Natural killer cell treated with Interleukin-12 subunit alpha and Interleukin-12 subunit beta and Interleukin-15 and Interleukin-18, amount 100 ng/mL, for 72 hours (primary cell): ENCODE measurements around the gene CDH3. TPM values are rescaled to one million over a fixed set of nuclear protein-coding genes. Genes with fewer than 3 reads are reported as not detected.

Source experiments
- ATAC-seq, 2 donors: fragments of 150-1000 bp; cut with Tn5 transposase in 1 of 2; sonication (Bioruptor Pico), chemical (Tn5 transposase) in 1 of 2; 2 replicates each; pipeline ENCODE4 v1.10.0; 2021
- DNase-seq: peaks from one replicate; pipeline ENCODE4 v3.0.0; 2022; ENCODE audit warnings: low spot score
- H3K27ac Mint-ChIP-seq, 2 donors: 1 replicate in 1 of 2; 2 replicates in 1 of 2; pipeline ENCODE4 v1.8.0; 2022; ENCODE audit warnings: mixed read lengths in 2 of 2, mild to moderate bottlenecking in 1 of 2, moderate library complexity in 1 of 2
- H3K27me3 Mint-ChIP-seq, 2 donors: 1 replicate in 1 of 2; 2 replicates in 1 of 2; pipeline ENCODE4 v1.8.0; 2022; ENCODE audit warnings: mixed read lengths in 2 of 2
- H3K36me3 Mint-ChIP-seq: one replicate; pipeline ENCODE4 v1.8.0; 2022; ENCODE audit warnings: mixed read lengths
- H3K4me1 Mint-ChIP-seq, 2 donors: 1 replicate in 1 of 2; 2 replicates in 1 of 2; pipeline ENCODE4 v1.8.0; 2022; ENCODE audit warnings: low read depth in 2 of 2, mixed read lengths in 2 of 2, mild to moderate bottlenecking in 1 of 2
- H3K4me3 Mint-ChIP-seq: one replicate; pipeline ENCODE4 v1.8.0; 2022; ENCODE audit warnings: mixed read lengths
- H3K9me3 Mint-ChIP-seq: 2 replicates; pipeline ENCODE4 v1.8.0; 2022; ENCODE audit warnings: mixed read lengths
- total RNA-seq, 2 donors: library from RNA; stranded (reverse); gene quantifications; one replicate each; pipeline ENCODE4 v1.2.3, GENCODE V29; 2022

CDH3 gene
- 1 to 10 TPM in 1 of 2 donors, under 1 TPM in 1; 0.88 to 2.3 TPM for total RNA-seq

GRCh38 chr16:68644715-68645493 is at the start of gene CDH3:
TSS of gene CDH3 (plus strand) at chr16:68645310. CDS start at chr16:68645380, 70 bp downstream.
- peaks cover 11 to 14% of the 10 kb centered on the region in 2 donors for H3K4me1 Mint-ChIP-seq
- peak within 1 kb of the TSS; percentile 49 for H3K4me3 Mint-ChIP-seq
- peaks cover 29 to 43% of the 10 kb centered on the region in 2 donors for H3K27me3 Mint-ChIP-seq
- no peaks in the 10 kb centered on the region for H3K9me3 Mint-ChIP-seq
- ATAC-seq (peak in 1 of 2 donors; percentile 43), DNase-seq (no peak)
- peaks cover 4% of the 10 kb centered on the region for H3K36me3 Mint-ChIP-seq
- no peak within 1 kb of the TSS for H3K27ac Mint-ChIP-seq

GRCh38 chr16:68596266-68596665 is 48.8 kb upstream of the CDH3 start:
- Mint-ChIP-seq H3K4me3 (no peak overlapping the region), H3K27me3 (no peaks in the 10 kb centered on the region), H3K27ac (no peak overlapping the region), H3K4me1 (peaks cover 0 to 4% of the 10 kb centered on the region in 2 donors), H3K36me3 (peaks cover 10% of the 10 kb centered on the region), H3K9me3 (no peaks in the 10 kb centered on the region)
- DNase-seq (no peak), ATAC-seq (no peak)

GRCh38 chr16:68599586-68599985 is 45.5 kb upstream of the CDH3 start:
- H3K9me3 Mint-ChIP-seq: no peaks in the 10 kb centered on the region
- ATAC-seq (no peak), DNase-seq (no peak)
- H3K27me3 Mint-ChIP-seq: no peaks in the 10 kb centered on the region
- H3K4me1 Mint-ChIP-seq: no peaks in the 10 kb centered on the region
- no peak overlapping the region for H3K27ac Mint-ChIP-seq
- no peak overlapping the region for H3K4me3 Mint-ChIP-seq
- H3K36me3 Mint-ChIP-seq: no peaks in the 10 kb centered on the region

- Mint-ChIP-seq H3K4me3 (no peak overlapping the region), H3K4me1 (no peaks in the 10 kb centered on the region), H3K36me3 (no peaks in the 10 kb centered on the region), H3K27ac (no peak overlapping the region), H3K27me3 (peaks cover 0 to 3% of the 10 kb centered on the region in 2 donors), H3K9me3 (no peaks in the 10 kb centered on the region)
- ATAC-seq (peak; percentile 43 to 49), DNase-seq (no peak)
Measured at GRCh38 chr16:68605746-68606145, 39.4 kb upstream of the CDH3 start.

- H3K9me3 Mint-ChIP-seq: no peaks in the 10 kb centered on the region
- H3K4me3 Mint-ChIP-seq: no peak overlapping the region
- peak overlapping the region in 1 of 2 donors; percentile 9 for H3K27ac Mint-ChIP-seq
- no peaks in the 10 kb centered on the region for H3K36me3 Mint-ChIP-seq
- DNase-seq (no peak), ATAC-seq (no peak)
- no peaks in the 10 kb centered on the region for H3K4me1 Mint-ChIP-seq
- H3K27me3 Mint-ChIP-seq: peaks cover 0 to 3% of the 10 kb centered on the region in 2 donors
Measured at GRCh38 chr16:68607443-68607842, 37.7 kb upstream of the CDH3 start.

- DNase-seq (no peak), ATAC-seq (no peak)
- Mint-ChIP-seq H3K9me3 (no peaks in the 10 kb centered on the region), H3K27ac (peak overlapping the region in 1 of 2 donors; percentile 49), H3K4me1 (no peaks in the 10 kb centered on the region), H3K27me3 (peaks cover 0 to 3% of the 10 kb centered on the region in 2 donors), H3K36me3 (no peaks in the 10 kb centered on the region), H3K4me3 (no peak overlapping the region)
Measured at GRCh38 chr16:68608330-68608729, 36.8 kb upstream of the CDH3 start.

GRCh38 chr16:68612996-68613395 is 32.1 kb upstream of the CDH3 start:
- no peak overlapping the region for H3K4me3 Mint-ChIP-seq
- no peaks in the 10 kb centered on the region for H3K36me3 Mint-ChIP-seq
- H3K9me3 Mint-ChIP-seq: no peaks in the 10 kb centered on the region
- ATAC-seq (no peak), DNase-seq (no peak)
- H3K27me3 Mint-ChIP-seq: peaks cover 8% of the 10 kb centered on the region in 2 donors
- no peak overlapping the region for H3K27ac Mint-ChIP-seq
- H3K4me1 Mint-ChIP-seq: no peaks in the 10 kb centered on the region

GRCh38 chr16:68617734-68618133 is 27.4 kb upstream of the CDH3 start:
- no peak for ATAC-seq
- Mint-ChIP-seq H3K27me3 (peaks cover 5 to 8% of the 10 kb centered on the region in 2 donors), H3K36me3 (no peaks in the 10 kb centered on the region), H3K27ac (no peak overlapping the region), H3K9me3 (no peaks in the 10 kb centered on the region), H3K4me1 (no peaks in the 10 kb centered on the region), H3K4me3 (no peak overlapping the region)
- no peak for DNase-seq

GRCh38 chr16:68626557-68626956 is 18.6 kb upstream of the CDH3 start:
- ATAC-seq (no peak), DNase-seq (no peak)
- Mint-ChIP-seq H3K27ac (no peak overlapping the region), H3K36me3 (no peaks in the 10 kb centered on the region), H3K27me3 (peaks cover 3 to 9% of the 10 kb centered on the region in 2 donors), H3K4me3 (no peak overlapping the region), H3K4me1 (no peaks in the 10 kb centered on the region), H3K9me3 (no peaks in the 10 kb centered on the region)

GRCh38 chr16:68627951-68628425 is 17.1 kb upstream of the CDH3 start:
- H3K9me3 Mint-ChIP-seq: no peaks in the 10 kb centered on the region
- H3K36me3 Mint-ChIP-seq: no peaks in the 10 kb centered on the region
- no peak overlapping the region for H3K4me3 Mint-ChIP-seq
- ATAC-seq (no peak), DNase-seq (no peak)
- H3K27ac Mint-ChIP-seq: no peak overlapping the region
- H3K4me1 Mint-ChIP-seq: no peaks in the 10 kb centered on the region
- peaks cover 3 to 12% of the 10 kb centered on the region in 2 donors for H3K27me3 Mint-ChIP-seq

- Mint-ChIP-seq H3K4me1 (no peaks in the 10 kb centered on the region), H3K27ac (no peak overlapping the region), H3K9me3 (no peaks in the 10 kb centered on the region), H3K4me3 (no peak overlapping the region), H3K27me3 (peaks cover 4 to 12% of the 10 kb centered on the region in 2 donors), H3K36me3 (no peaks in the 10 kb centered on the region)
- ATAC-seq: no peak
- no peak for DNase-seq
Measured at GRCh38 chr16:68629351-68629910, 15.7 kb upstream of the CDH3 start.

- no peak overlapping the region for H3K27ac Mint-ChIP-seq
Measured at GRCh38 chr16:68636064-68636560, 9.0 kb upstream of the CDH3 start.

GRCh38 chr16:68636818-68637217 is 8.3 kb upstream of the CDH3 start:
- peak; percentile 45 to 59 for ATAC-seq
- DNase-seq: no peak
- H3K4me3 Mint-ChIP-seq: no peak overlapping the region
- H3K27ac Mint-ChIP-seq: no peak overlapping the region
- peaks cover 7 to 8% of the 10 kb centered on the region in 2 donors for H3K4me1 Mint-ChIP-seq
- H3K36me3 Mint-ChIP-seq: peaks cover 4% of the 10 kb centered on the region
- H3K27me3 Mint-ChIP-seq: peaks cover 14 to 19% of the 10 kb centered on the region in 2 donors
- H3K9me3 Mint-ChIP-seq: no peaks in the 10 kb centered on the region

More at GRCh38 chr16:68636064-68636560, 9.0 kb upstream of the CDH3 start:
- no peaks in the 10 kb centered on the region for H3K9me3 Mint-ChIP-seq
- no peak for ATAC-seq
- DNase-seq: no peak
- peaks cover 13 to 15% of the 10 kb centered on the region in 2 donors for H3K27me3 Mint-ChIP-seq
- no peak overlapping the region for H3K4me3 Mint-ChIP-seq
- H3K4me1 Mint-ChIP-seq: peaks cover 5 to 6% of the 10 kb centered on the region in 2 donors
- peaks cover 4% of the 10 kb centered on the region for H3K36me3 Mint-ChIP-seq

GRCh38 chr16:68640972-68641371 is 4.1 kb upstream of the CDH3 start:
- Mint-ChIP-seq H3K4me1 (peaks cover 11 to 14% of the 10 kb centered on the region in 2 donors), H3K27me3 (peaks cover 28 to 31% of the 10 kb centered on the region in 2 donors), H3K9me3 (no peaks in the 10 kb centered on the region), H3K27ac (no peak overlapping the region), H3K36me3 (peaks cover 4% of the 10 kb centered on the region), H3K4me3 (peak overlapping the region; percentile 1)
- ATAC-seq (peak in 1 of 2 donors; percentile 58), DNase-seq (no peak)
